ENCODE measurements around the gene MTTP. TPM values are rescaled to one million over a fixed set of nuclear protein-coding genes. Genes with fewer than 3 reads are reported as not detected.
A peak's percentile ranks its signal among the peaks of the same experiment; 100 is the strongest.

MTTP gene
- total and polyA plus RNA-seq, 12 donors = 0.23 to 5.9 (median 3.0) TPM

- intact Hi-C loops (cut with DNase I) = loop anchor here in 1 of 10 donors (10.0 kb wide), 2 partner anchors 84 to 156 kb away; partner anchors contain the start of gene TRMT10A
- peak overlapping the region in 1 of 10 donors; percentile 25 for H3K27ac ChIP-seq
- no peak overlapping the region for H3K4me3 ChIP-seq
- ATAC-seq (no peak), DNase-seq (no peak)
- WGBS, 2 donors = 66 to 80% methylated on average over 1 of the region's 1 CpG
- H3K9me3 ChIP-seq = peaks cover 0 to 9% (median 0%) of the 10 kb centered on the region in 11 donors
- H3K4me1 ChIP-seq = peaks cover 0 to 24% (median 13%) of the 10 kb centered on the region in 9 donors
- H3K36me3 ChIP-seq = no peaks in the 10 kb centered on the region
- no peaks in the 10 kb centered on the region for H3K27me3 ChIP-seq
- no peak for TF ChIP-seq CTCF (IDR thresholded peaks at IDR 0.05)
Measured at GRCh38 chr4:99648321-99648720, 73.7 kb downstream of the MTTP start.

DNA sequence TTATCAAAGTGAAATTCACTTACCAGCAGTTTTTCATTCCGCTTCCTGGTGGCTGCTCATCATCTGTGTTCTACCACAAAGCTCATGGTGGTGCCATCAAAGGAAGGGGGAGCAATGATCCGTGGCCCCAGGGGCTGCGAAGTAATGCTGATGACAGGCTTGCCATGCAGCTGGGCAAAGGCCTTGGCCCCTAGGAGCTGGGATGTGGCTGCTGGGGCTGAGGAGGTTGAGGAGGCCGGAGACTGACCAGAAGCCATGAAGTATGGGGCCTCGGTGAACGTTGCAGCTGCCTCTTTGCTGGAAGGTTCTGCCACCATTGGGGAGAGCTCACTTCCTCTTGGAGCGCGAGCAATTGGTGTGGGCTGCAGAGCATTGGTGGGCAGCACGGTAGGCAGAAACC is 74.6 kb downstream of the MTTP start:
- intact Hi-C loops (cut with DNase I) = loop anchor here in 1 of 10 donors (10.0 kb wide), 2 partner anchors 84 to 156 kb away; partner anchors contain the start of gene TRMT10A
- no peak overlapping the region for H3K27ac ChIP-seq
- H3K9me3 ChIP-seq = peaks cover 0 to 9% (median 0%) of the 10 kb centered on the region in 11 donors
- peaks cover 0 to 26% (median 13%) of the 10 kb centered on the region in 9 donors for H3K4me1 ChIP-seq
- DNase-seq (no peak), ATAC-seq (no peak)
- no peak for TF ChIP-seq CTCF (IDR thresholded peaks at IDR 0.05)
- WGBS, 2 donors = 89 to 94% methylated on average over 9 of the region's 9 CpGs
- no peak overlapping the region for H3K4me3 ChIP-seq
- no peaks in the 10 kb centered on the region for H3K27me3 ChIP-seq
- H3K36me3 ChIP-seq = no peaks in the 10 kb centered on the region

DNA sequence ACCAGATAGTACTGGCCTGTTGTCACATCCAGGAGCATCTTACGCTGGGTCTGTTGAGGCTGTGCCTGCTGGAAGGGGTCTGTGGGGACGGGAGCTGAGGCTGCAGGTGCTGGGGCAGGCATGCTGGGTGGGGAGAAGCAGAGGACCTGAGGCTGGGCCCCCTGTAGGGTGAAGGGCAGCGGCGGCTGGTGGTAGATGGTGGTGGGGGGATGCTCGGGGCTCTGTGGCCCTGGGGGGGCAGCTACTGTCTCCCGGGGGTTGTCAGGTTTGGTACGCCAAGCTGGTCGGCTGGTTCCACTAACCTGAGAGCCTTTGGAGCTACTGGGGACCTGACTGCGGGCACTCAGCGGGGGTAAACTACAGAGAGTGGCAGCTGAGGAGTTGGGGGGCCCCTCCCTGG is 75.2 kb downstream of the MTTP start:
- ATAC-seq (peak in 1 of 8 donors; percentile 15), DNase-seq (no peak)
- intact Hi-C loops (cut with DNase I) = loop anchor here in 1 of 10 donors (10.0 kb wide), 2 partner anchors 85 to 155 kb away; partner anchors contain the start of gene TRMT10A
- no peaks in the 10 kb centered on the region for H3K36me3 ChIP-seq
- WGBS, 2 donors = 91 to 92% methylated on average over 10 of the region's 10 CpGs
- peaks cover 0 to 9% (median 0%) of the 10 kb centered on the region in 11 donors for H3K9me3 ChIP-seq
- H3K27me3 ChIP-seq = no peaks in the 10 kb centered on the region
- TF ChIP-seq CTCF (IDR thresholded peaks at IDR 0.05) = no peak
- H3K27ac ChIP-seq = no peak overlapping the region
- peaks cover 0 to 29% (median 16%) of the 10 kb centered on the region in 9 donors for H3K4me1 ChIP-seq
- no peak overlapping the region for H3K4me3 ChIP-seq

- no peaks in the 10 kb centered on the region for H3K36me3 ChIP-seq
- intact Hi-C loops (cut with DNase I) = no loop called here
- no peak for TF ChIP-seq CTCF (IDR thresholded peaks at IDR 0.05)
- 91% methylated on average over 18 of the region's 18 CpGs for WGBS, 2 donors
- H3K27me3 ChIP-seq = no peaks in the 10 kb centered on the region
- peaks cover 0 to 9% (median 0%) of the 10 kb centered on the region in 11 donors for H3K9me3 ChIP-seq
- no peak overlapping the region for H3K27ac ChIP-seq
- no peak overlapping the region for H3K4me3 ChIP-seq
- H3K4me1 ChIP-seq = peaks cover 0 to 31% (median 12%) of the 10 kb centered on the region in 9 donors
- DNase-seq (no peak), ATAC-seq (no peak)
Measured at GRCh38 chr4:99651016-99651769, 76.6 kb downstream of the MTTP start.
